ENCODE results near the gene AGMAT.

Gene AGMAT

GRCh38 chr1:15620902-15621682 lies 36.2 kb upstream of the AGMAT start:
- DNase-seq = no peak
- Histone ChIP-seq H3K9me3 (no peaks in the 10 kb centered on the region), H3K27me3 (no peaks in the 10 kb centered on the region), H3K36me3 (no peaks in the 10 kb centered on the region), H3K4me3 (ENCODE audit: low read depth, low read length) (no peak overlapping the region), H3K4me1 (no peaks in the 10 kb centered on the region)
- TF ChIP-seq CTCF (IDR thresholded peaks at IDR 0.05; ENCODE audit: low read depth, low read length) = no peak

- no peaks in the 10 kb centered on the region for H3K27me3 ChIP-seq
- no peak for DNase-seq
- no peak for TF ChIP-seq CTCF (IDR thresholded peaks at IDR 0.05; ENCODE audit: low read depth, low read length)
- H3K36me3 ChIP-seq = no peaks in the 10 kb centered on the region
- H3K9me3 ChIP-seq = no peaks in the 10 kb centered on the region
- H3K4me3 ChIP-seq (ENCODE audit: low read depth, low read length) = no peak overlapping the region
- no peaks in the 10 kb centered on the region for H3K4me1 ChIP-seq
These were observed 35.3 kb upstream of the AGMAT start for GRCh38 chr1:15620155-15620545.

GRCh38 chr1:15618655-15619525 lies 34.0 kb upstream of the AGMAT start:
- no peak for TF ChIP-seq CTCF (IDR thresholded peaks at IDR 0.05; ENCODE audit: low read depth, low read length)
- DNase-seq = no peak
- Histone ChIP-seq H3K36me3 (no peaks in the 10 kb centered on the region), H3K4me3 (ENCODE audit: low read depth, low read length) (peak overlapping the region; percentile 85), H3K27me3 (no peaks in the 10 kb centered on the region), H3K4me1 (no peaks in the 10 kb centered on the region), H3K9me3 (no peaks in the 10 kb centered on the region)

- no peak for TF ChIP-seq CTCF (IDR thresholded peaks at IDR 0.05; ENCODE audit: low read depth, low read length)
- no peaks in the 10 kb centered on the region for H3K27me3 ChIP-seq
- H3K36me3 ChIP-seq = no peaks in the 10 kb centered on the region
- no peaks in the 10 kb centered on the region for H3K4me1 ChIP-seq
- H3K4me3 ChIP-seq (ENCODE audit: low read depth, low read length) = peak overlapping the region; percentile 85
- no peaks in the 10 kb centered on the region for H3K9me3 ChIP-seq
- no peak for DNase-seq
These were observed 33.3 kb upstream of the AGMAT start for GRCh38 chr1:15618077-15618654.

- Histone ChIP-seq H3K36me3 (no peaks in the 10 kb centered on the region), H3K27me3 (no peaks in the 10 kb centered on the region), H3K4me3 (ENCODE audit: low read depth, low read length) (peak within 1 kb of the TSS; percentile 85), H3K9me3 (no peaks in the 10 kb centered on the region), H3K4me1 (no peaks in the 10 kb centered on the region)
- DNase-seq = peak; percentile 93
- no peak for TF ChIP-seq CTCF (IDR thresholded peaks at IDR 0.05; ENCODE audit: low read depth, low read length)
These were observed 32.6 kb upstream of the AGMAT start, which contains the start of gene DDI2 for GRCh38 chr1:15617173-15618076. DDI2 (plus strand) TSS chr1:15617458; CDS start chr1:15617671, 213 bp downstream.

All from BE2C (cell line).